SKM-1 (cell line): ENCODE data around the gene GALK2.

Experiments used
- DNase-seq: peaks from one replicate; lab custom pipeline; 2025; ENCODE audit not compliant: unreplicated experiment; lab: John Stamatoyannopoulos, UW

Gene GALK2

GRCh38 chr15:49278751-49279150 lies 108.7 kb downstream of the GALK2 start:
- DNase-seq = no peak

DNA sequence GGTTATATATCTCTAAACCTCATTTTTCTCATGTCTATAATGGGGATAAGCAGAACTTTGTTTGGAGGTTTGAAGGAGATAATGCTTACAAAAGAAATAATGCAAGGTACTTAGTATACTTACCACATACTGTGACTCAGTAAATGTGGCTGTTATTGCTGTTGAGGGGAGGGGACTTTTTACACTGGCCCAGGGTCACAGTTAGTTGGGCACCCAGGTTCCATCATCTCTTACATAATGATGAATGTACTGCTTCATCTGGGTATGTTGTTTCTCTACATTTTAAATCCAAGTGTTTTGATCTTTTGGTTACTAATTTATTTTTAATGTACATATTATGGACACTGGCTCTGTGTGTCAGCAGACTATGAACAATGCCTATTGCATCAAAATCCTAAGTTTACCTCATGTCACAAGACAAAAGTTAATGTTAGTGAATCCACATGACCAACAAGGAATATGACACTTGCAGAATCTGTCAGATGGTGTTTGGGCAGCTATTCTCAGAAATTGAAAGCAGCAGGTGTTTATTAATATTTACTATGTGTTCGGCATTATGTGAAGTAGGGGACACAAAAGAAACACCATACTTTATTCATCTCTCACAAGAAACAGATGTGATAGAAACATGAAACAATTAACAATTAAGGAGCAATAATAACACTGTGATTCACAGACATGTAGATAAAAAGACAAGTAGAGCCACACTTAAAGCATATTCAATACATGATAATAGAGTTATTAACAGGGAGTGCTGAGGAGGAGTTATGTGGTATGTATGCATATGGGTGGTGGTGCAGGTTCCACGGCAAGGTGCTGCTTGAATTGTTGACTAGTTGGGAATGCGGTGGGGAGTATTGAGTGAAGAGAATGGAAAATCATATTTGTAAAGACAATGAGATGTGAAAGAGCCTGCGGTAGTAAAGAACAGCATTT lies 109.7 kb downstream of the GALK2 start:
- no peak for DNase-seq

- no peak for DNase-seq
Observed at GRCh38 chr15:49282366-49282765, 112.3 kb downstream of the GALK2 start.

- no peak for DNase-seq
Observed at GRCh38 chr15:49286649-49287404, 116.8 kb downstream of the GALK2 start.

- no peak for DNase-seq
Observed at GRCh38 chr15:49287481-49287880, 117.4 kb downstream of the GALK2 start.

DNA sequence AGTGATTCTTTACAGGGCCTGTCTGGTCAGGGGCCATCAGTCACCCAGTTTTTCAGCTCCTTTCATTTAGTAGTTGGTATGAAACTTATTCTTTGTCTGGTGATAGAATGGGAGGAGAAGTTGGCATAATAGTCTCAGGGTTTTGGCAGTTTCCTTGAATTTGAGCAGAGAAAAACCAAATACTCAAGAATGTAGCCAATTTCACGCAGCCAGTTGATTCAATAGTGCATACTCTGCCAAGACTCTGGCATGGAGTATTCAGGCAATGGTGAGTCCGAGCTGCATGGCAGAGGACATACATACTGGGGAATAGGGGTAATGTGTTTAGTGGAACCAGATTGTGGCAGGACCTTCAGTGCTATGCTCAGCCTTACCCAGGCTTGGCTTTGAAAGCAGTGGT lies 118.3 kb downstream of the GALK2 start:
- DNase-seq = no peak

DNA sequence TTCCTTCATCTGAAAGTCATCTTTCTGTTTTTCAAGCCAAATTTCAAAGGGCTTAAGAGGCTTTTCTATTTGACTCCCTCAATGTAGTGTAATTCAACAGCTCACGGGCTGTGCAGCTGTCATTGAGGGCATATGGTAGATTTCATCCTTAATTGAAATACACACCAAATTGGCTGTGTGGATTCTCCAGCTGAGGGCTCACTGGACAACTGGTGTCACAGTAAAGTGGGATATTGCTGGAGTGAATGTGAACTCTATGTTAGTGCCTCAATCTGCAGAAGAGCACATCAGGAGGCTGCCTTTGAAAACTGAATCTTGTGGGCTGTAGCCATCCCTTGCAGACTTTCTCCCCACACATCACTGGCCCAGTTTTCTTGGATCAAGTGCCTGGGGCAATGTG lies 120.1 kb downstream of the GALK2 start:
- DNase-seq = no peak

DNA sequence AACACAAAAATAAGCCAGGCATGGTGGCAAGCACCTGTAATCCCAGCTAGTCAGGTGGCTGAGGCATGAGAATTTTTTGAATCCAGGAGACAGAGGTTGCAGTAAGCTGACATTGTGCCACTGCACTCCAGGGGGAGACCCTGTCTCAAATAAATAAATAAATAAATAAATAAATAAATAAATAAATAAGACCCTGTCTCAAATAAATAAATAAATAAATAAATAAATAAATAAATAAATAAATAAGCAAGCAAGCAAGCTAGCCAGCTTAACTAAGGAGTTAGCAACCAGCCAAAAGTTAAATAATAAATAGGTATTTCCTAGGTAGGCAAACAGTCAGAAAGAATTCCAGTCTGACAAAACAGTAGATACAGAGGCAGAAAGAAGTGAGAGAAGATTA lies 123.9 kb downstream of the GALK2 start:
- DNase-seq = no peak

DNA sequence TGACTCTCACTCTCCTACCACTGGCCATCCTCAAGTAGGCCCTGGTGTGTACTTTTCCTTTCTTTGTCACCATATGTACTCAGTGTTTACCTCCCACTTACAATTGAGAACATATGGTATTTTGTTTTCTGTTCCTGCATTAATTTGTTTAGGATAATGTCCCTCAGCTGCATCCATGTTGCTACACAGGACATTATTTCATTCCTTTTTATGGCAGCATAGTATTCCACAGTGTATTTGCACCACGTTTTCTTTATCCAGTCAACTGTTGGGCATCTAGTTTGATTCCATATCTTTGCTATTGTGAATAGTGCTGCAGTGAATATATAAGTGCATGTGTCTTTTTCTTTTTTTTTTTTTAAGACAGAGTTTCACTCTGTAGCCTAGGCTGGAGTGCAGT lies 126.2 kb downstream of the GALK2 start:
- DNase-seq = no peak

GRCh38 chr15:49297584-49297983 lies 127.5 kb downstream of the GALK2 start:
- no peak for DNase-seq

- DNase-seq = no peak
Observed at GRCh38 chr15:49300856-49301255, 130.8 kb downstream of the GALK2 start.

DNA sequence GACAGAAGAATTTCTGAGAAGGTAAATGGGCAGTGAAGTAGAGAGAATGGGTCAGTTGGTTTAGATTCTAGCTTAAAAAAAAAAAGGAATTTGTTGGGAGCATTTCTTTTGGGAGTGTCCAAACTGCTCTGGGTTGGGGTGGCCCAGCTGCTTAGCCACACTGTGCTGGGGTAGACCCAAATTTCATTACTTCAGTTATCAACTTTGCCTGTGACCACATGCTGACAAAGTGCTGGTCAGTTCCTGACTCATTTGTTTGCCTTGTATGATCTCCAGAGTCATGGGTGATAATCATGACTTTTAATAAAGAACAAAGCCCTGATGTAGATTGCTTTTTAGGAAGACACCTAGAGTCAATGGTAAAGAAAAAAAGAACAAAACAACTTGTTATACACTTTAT lies 131.5 kb downstream of the GALK2 start:
- DNase-seq = no peak

DNA sequence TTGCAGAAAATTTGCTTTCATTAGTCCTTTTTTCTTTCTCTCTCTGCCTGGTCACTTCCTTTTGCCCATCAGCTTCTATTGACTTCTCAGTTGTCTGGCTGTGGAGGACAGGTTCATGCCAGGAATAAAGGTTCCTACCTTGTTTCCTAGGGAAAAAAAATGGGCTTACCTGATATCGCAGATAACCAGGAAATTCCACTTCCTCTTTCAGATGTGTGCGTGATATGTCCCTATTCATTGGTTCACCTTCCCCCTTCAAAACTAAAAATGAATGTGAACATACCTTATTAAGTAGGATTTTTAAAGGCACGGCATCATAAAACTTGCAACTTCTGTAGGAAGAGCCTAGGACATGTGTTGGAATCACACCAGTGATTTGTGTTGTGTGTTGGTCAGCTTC lies 133.0 kb downstream of the GALK2 start:
- DNase-seq = no peak

- no peak for DNase-seq
Observed at GRCh38 chr15:49306551-49306950, 136.5 kb downstream of the GALK2 start.

- no peak for DNase-seq
Observed at GRCh38 chr15:49308686-49309085, 138.6 kb downstream of the GALK2 start.

- DNase-seq = no peak
Observed at GRCh38 chr15:49309889-49310288, 139.8 kb downstream of the GALK2 start.

GRCh38 chr15:49313650-49314049 lies 143.6 kb downstream of the GALK2 start:
- no peak for DNase-seq

DNA sequence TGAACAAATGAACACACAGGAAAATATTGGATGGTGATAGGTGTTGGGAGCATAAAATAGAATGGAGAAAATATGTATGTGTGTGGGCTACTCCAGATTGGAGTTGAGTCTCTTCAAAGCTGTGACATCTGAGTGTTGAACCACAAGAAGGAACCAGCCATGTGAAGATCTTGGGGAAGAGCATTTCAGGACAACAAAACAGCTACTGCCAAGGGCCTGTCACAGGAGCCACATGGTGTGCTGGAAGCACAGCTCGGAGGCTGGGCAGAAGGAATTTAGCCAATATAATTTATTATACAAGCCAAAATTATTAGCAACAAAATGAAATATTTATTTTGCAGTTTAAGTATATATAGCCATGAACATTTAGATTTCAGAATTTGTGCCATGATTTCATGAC lies 144.7 kb downstream of the GALK2 start:
- no peak for DNase-seq

DNA sequence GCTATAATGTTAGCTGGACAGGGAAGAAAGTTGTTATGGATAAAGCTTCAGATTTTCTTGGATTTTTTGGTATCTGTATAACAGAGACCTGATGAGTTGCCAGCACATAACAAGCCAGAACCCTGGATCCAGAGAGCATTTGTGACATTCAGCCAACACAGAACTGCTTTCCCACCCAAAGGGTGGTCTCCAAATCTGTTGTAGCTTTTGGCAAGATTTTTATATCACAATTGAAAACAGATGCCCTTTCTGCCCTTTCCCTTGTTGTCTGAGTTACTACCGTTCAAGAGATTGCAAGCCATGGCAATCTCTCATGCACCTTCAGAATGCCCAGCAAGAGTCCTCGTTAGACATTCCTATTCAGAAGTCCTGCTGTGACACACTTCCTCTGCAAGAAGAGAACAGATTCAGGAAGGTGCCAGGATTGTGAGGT lies 145.4 kb downstream of the GALK2 start:
- no peak for DNase-seq

- DNase-seq = no peak
Observed at GRCh38 chr15:49320351-49320750, 150.3 kb downstream of the GALK2 start.

GRCh38 chr15:49323207-49323606 lies 153.2 kb downstream of the GALK2 start:
- DNase-seq = no peak

GRCh38 chr15:49327927-49328326 lies 157.9 kb downstream of the GALK2 start:
- DNase-seq = no peak
